Nephron progenitor cell (in vitro differentiated cells): Measurements from ENCODE around the gene MYO1A.

ENCODE experiments used
- DNase-seq: peaks from one replicate; pipeline ENCODE4 v3.0.0; 2021
- H3K27ac Mint-ChIP-seq: 2 replicates; pipeline ENCODE4 v1.8.0; 2021; ENCODE audit warnings: mild to moderate bottlenecking, moderate library complexity, mixed read lengths
- H3K27me3 Mint-ChIP-seq: 2 replicates; pipeline ENCODE4 v1.8.0; 2021; ENCODE audit warnings: mild to moderate bottlenecking, low read depth, mixed read lengths; ENCODE audit not compliant: poor library complexity
- H3K36me3 Mint-ChIP-seq: 2 replicates; pipeline ENCODE4 v1.8.0; 2021; ENCODE audit warnings: low read depth, mixed read lengths
- H3K4me1 Mint-ChIP-seq: 2 replicates; pipeline ENCODE4 v1.8.0; 2021; ENCODE audit warnings: mixed read lengths
- H3K4me3 Mint-ChIP-seq: 2 replicates; pipeline ENCODE4 v1.8.0; 2021; ENCODE audit warnings: mild to moderate bottlenecking, moderate library complexity, mixed read lengths
- H3K9me3 Mint-ChIP-seq: 2 replicates; pipeline ENCODE4 v1.8.0; 2021; ENCODE audit warnings: mild to moderate bottlenecking, moderate library complexity, mixed read lengths
- TF ChIP-seq, protein P1 (sequence below): fragments of 200-600 bp; sonication (generic); IDR thresholded peaks from 2 replicates; pipeline ENCODE4 v1.5.0; 2021; ENCODE audit warnings: antibody characterized with exemption

Gene MYO1A

DNA sequence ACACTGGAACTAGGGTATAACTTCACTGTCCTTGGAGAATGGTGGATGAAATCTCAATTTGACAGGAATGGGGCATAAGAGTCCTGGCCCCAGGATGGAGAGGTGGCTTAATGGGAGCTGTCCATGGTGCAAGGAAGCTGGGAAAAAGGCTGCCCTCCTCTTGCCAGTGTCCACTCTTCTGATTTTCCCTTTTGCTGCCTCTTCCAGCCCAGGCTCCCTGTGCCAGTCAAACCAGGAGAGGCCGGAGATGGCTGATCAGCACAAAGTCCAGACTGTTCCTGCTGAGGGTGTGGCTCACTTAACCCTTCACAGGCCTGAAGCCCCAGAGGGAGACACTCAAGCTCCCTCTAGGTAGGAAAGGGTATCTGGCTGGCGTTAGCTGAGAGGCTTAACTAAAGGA is at the start of gene MYO1A:
Gene MYO1A (minus strand): TSS at position 240 of the 400 bp plus-strand sequence. CDS start 1,806 bp downstream, outside the sequence.
- TF ChIP-seq, protein P1, sequence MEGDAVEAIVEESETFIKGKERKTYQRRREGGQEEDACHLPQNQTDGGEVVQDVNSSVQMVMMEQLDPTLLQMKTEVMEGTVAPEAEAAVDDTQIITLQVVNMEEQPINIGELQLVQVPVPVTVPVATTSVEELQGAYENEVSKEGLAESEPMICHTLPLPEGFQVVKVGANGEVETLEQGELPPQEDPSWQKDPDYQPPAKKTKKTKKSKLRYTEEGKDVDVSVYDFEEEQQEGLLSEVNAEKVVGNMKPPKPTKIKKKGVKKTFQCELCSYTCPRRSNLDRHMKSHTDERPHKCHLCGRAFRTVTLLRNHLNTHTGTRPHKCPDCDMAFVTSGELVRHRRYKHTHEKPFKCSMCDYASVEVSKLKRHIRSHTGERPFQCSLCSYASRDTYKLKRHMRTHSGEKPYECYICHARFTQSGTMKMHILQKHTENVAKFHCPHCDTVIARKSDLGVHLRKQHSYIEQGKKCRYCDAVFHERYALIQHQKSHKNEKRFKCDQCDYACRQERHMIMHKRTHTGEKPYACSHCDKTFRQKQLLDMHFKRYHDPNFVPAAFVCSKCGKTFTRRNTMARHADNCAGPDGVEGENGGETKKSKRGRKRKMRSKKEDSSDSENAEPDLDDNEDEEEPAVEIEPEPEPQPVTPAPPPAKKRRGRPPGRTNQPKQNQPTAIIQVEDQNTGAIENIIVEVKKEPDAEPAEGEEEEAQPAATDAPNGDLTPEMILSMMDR: no peak
- H3K36me3 Mint-ChIP-seq: peaks cover 10% of the 10 kb centered on the region
- peak; percentile 27 for DNase-seq
- H3K4me3 Mint-ChIP-seq: no peak within 1 kb of the TSS
- no peaks in the 10 kb centered on the region for H3K4me1 Mint-ChIP-seq
- no peak within 1 kb of the TSS for H3K27ac Mint-ChIP-seq
- peaks cover 7% of the 10 kb centered on the region for H3K9me3 Mint-ChIP-seq
- peaks cover 44% of the 10 kb centered on the region for H3K27me3 Mint-ChIP-seq

DNA sequence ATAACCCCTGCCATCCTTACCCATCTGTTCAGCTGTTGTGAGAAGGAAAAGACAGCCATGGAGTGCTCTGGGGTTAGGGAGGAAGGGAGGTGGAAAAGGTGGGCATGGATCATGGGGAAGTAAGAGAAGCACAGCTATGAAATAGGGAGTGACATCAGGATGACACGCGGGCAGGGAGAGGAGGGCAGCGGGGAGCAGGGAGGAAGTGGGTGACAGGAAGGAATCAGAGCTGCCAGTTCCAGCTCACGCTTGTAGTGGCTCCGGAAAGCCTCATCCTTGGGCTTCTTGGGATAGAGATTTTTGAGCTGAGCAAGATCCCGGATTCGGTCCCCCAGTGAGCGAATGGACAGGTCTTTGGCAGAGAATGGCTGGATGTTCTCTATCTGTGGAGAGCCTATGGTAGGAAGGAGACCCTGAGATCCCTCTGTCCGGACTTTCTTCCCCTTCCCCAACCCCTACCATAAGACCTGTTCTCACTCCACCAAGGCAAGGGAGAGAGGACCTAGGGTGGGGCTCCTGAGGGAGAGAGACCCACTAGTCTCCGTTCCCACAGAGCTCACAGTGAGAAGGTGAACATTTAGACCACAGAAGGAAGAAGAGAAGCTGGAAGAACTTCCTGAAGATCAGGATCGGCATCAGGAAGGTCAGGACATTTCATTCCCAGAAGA is 49.3 kb upstream of the MYO1A start:
- H3K27ac Mint-ChIP-seq: no peak overlapping the region
- no peaks in the 10 kb centered on the region for H3K9me3 Mint-ChIP-seq
- DNase-seq: no peak
- H3K4me1 Mint-ChIP-seq: peaks cover 31% of the 10 kb centered on the region
- TF ChIP-seq, protein P1: no peak
- peaks cover 54% of the 10 kb centered on the region for H3K36me3 Mint-ChIP-seq
- no peaks in the 10 kb centered on the region for H3K27me3 Mint-ChIP-seq
- H3K4me3 Mint-ChIP-seq: no peak overlapping the region

DNA sequence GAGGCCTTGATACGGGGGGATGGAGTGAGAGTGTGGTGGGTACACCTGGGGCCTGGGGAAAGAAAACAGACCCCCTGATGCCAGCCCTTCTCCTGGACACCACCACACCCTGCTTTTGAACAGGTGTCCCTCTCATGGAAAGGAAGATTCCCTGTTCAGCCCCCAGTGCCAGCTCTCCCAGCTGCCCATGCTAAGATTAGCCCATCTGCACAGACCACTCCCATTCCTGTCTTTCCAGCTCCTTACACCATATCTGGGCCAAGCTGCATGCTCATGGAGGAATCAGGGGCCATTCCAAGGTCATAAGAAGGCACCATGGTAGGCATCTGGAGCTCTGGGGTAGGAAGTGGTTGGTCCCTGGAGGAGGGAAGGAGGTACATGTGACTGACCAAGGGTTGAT is 48.6 kb upstream of the MYO1A start:
- Mint-ChIP-seq H3K36me3 (peaks cover 48% of the 10 kb centered on the region), H3K9me3 (no peaks in the 10 kb centered on the region)

DNA sequence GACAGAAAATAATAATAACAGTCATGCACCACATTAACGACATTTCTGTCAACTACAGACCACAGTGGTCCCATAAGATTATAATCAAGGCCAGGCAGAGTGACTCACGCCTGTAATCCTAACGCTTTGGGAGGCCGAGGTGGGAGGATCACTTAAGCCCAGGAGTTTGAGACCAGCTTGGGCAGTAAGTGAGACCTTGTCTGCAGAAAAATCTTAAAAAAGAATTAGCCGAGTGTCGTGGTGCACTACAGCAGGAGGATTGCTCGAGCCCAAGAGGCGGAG is 47.6 kb upstream of the MYO1A start:
- TF ChIP-seq, protein P1: no peak
- Mint-ChIP-seq H3K4me3 (no peak overlapping the region), H3K4me1 (peaks cover 46% of the 10 kb centered on the region), H3K27me3 (no peaks in the 10 kb centered on the region), H3K36me3 (peaks cover 50% of the 10 kb centered on the region), H3K9me3 (no peaks in the 10 kb centered on the region), H3K27ac (no peak overlapping the region)
- DNase-seq: no peak

More for the DNA sequence above, 48.6 kb upstream of the MYO1A start:
- Mint-ChIP-seq H3K4me3 (no peak overlapping the region), H3K27ac (no peak overlapping the region), H3K27me3 (no peaks in the 10 kb centered on the region), H3K4me1 (peaks cover 37% of the 10 kb centered on the region)
- TF ChIP-seq, protein P1: no peak
- DNase-seq: no peak

DNA sequence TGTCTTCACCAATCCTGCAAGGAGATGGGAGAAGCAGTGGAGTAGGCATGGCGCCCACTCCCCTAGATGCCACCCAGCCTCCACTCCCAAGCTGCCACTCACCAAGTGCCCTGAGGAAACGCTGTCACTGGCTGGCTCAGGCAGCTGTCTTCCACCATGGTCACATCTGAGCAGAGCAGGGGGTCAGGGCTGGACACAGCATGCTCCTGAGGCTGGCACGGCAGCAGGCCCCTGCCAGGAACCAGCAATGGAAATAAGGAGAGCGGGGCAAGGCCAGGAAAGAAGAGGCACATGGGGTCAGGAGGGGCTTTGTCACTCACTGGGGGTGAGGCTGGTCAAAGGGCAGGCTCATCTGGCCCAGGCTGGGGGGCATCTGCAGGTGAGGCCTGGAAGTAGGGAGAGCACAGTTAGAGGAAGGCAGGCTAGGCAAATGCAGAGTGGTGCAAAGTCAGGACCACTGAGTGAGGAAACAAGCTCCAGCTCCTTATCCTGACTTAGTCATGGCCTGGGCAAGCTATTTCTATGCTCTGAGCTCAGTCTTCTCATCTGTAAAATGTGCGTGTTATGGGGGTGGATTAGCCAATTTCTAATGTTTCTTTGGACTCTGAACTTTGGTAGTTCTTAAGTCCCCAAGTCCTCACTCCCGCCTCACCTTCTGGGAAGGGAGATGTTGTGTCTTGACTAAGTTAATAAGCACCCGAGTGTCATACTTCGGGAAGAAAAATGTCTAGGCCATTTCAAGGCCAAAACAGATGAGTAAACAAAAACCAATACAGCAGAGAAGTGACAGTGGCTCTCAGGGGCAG is 47.0 kb upstream of the MYO1A start:
- Mint-ChIP-seq H3K9me3 (no peaks in the 10 kb centered on the region), H3K4me3 (no peak overlapping the region), H3K36me3 (peaks cover 56% of the 10 kb centered on the region), H3K27me3 (no peaks in the 10 kb centered on the region), H3K4me1 (peaks cover 46% of the 10 kb centered on the region), H3K27ac (peak overlapping the region; percentile 76)
- TF ChIP-seq, protein P1: no peak
- no peak for DNase-seq
